ENCODE measurements around the gene LMNA. TPM values are rescaled to one million over a fixed set of nuclear protein-coding genes. Genes with fewer than 3 reads are reported as not detected.

Gene LMNA
- polyA plus RNA-seq, 1 experiment, result 365 TPM

GRCh38 chr1:156164125-156164831 lies 49.8 kb downstream of the LMNA start:
- no peak for DNase-seq (ENCODE audit: low read depth, low spot score)
- TF ChIP-seq CTCF (IDR thresholded peaks at IDR 0.05; ENCODE audit: low read depth, low read length), result no peak
- no peaks in the 10 kb centered on the region for H3K9me3 ChIP-seq (ENCODE audit: control insufficient read depth, insufficient read depth, low read length)
- no peak overlapping the region for H3K27ac ChIP-seq (ENCODE audit: low read depth, low read length)
- H3K27me3 ChIP-seq (ENCODE audit: control insufficient read depth, insufficient read depth, low read length), result no peaks in the 10 kb centered on the region
- no peak overlapping the region for H3K4me3 ChIP-seq (ENCODE audit: low read depth, low read length)
- ChIA-PET CTCF (interaction anchor here (0.7 to 1.6 kb wide), 5 partner anchors 29 to 155 kb away, joined by 4 to 11 read pairs (median 4); partner anchors contain the start of gene SLC25A44), POLR2A (interaction anchor here (0.7 kb wide), 1 partner anchor 24 kb away, joined by 6 read pairs; no protein-coding TSS in a partner anchor)

- no peak for DNase-seq (ENCODE audit: low read depth, low spot score)
- no peak for TF ChIP-seq CTCF (IDR thresholded peaks at IDR 0.05; ENCODE audit: low read depth, low read length)
- no peaks in the 10 kb centered on the region for H3K27me3 ChIP-seq (ENCODE audit: control insufficient read depth, insufficient read depth, low read length)
- POLR2A ChIA-PET, result no interaction called here
- no peak overlapping the region for H3K27ac ChIP-seq (ENCODE audit: low read depth, low read length)
- H3K9me3 ChIP-seq (ENCODE audit: control insufficient read depth, insufficient read depth, low read length), result no peaks in the 10 kb centered on the region
- H3K4me3 ChIP-seq (ENCODE audit: low read depth, low read length), result no peak overlapping the region
- CTCF ChIA-PET, result interaction anchor here (1.0 to 1.6 kb wide), 2 partner anchors 29 to 60 kb away, joined by 3 to 11 read pairs; partner anchors contain the start of gene SLC25A44
Observed at GRCh38 chr1:156165083-156165482, 50.6 kb downstream of the LMNA start.

- no peak for DNase-seq (ENCODE audit: low read depth, low spot score)
- no peaks in the 10 kb centered on the region for H3K9me3 ChIP-seq (ENCODE audit: control insufficient read depth, insufficient read depth, low read length)
- POLR2A ChIA-PET, result no interaction called here
- no peak overlapping the region for H3K27ac ChIP-seq (ENCODE audit: low read depth, low read length)
- TF ChIP-seq CTCF (IDR thresholded peaks at IDR 0.05; ENCODE audit: low read depth, low read length), result no peak
- CTCF ChIA-PET, result no interaction called here
- H3K27me3 ChIP-seq (ENCODE audit: control insufficient read depth, insufficient read depth, low read length), result peaks cover 1% of the 10 kb centered on the region
- no peak overlapping the region for H3K4me3 ChIP-seq (ENCODE audit: low read depth, low read length)
Observed at GRCh38 chr1:156167536-156167935, 53.0 kb downstream of the LMNA start.

GRCh38 chr1:156172696-156173470 lies 58.4 kb downstream of the LMNA start:
- DNase-seq (ENCODE audit: low read depth, low spot score), result no peak
- CTCF ChIA-PET, result interaction anchor here (1.1 to 1.3 kb wide), 3 partner anchors 22 to 147 kb away, joined by 3 to 4 read pairs (median 3); no protein-coding TSS in a partner anchor
- peak; percentile 12; the same call in 1 of the 2 replicates for TF ChIP-seq CTCF (IDR thresholded peaks at IDR 0.05; ENCODE audit: low read depth, low read length)
- POLR2A ChIA-PET, result no interaction called here
- H3K9me3 ChIP-seq (ENCODE audit: control insufficient read depth, insufficient read depth, low read length), result no peaks in the 10 kb centered on the region
- H3K4me3 ChIP-seq (ENCODE audit: low read depth, low read length), result no peak overlapping the region
- no peak overlapping the region for H3K27ac ChIP-seq (ENCODE audit: low read depth, low read length)
- H3K27me3 ChIP-seq (ENCODE audit: control insufficient read depth, insufficient read depth, low read length), result peaks cover 12% of the 10 kb centered on the region
